DMS79 treated with DMSO at 0.1 percent for 48 hours (cell line): ENCODE data around the gene TNFRSF25.

ENCODE experiments used
- DNase-seq: peaks from one replicate; lab custom pipeline; 2025; lab: John Stamatoyannopoulos, UW

Gene TNFRSF25, protein sequence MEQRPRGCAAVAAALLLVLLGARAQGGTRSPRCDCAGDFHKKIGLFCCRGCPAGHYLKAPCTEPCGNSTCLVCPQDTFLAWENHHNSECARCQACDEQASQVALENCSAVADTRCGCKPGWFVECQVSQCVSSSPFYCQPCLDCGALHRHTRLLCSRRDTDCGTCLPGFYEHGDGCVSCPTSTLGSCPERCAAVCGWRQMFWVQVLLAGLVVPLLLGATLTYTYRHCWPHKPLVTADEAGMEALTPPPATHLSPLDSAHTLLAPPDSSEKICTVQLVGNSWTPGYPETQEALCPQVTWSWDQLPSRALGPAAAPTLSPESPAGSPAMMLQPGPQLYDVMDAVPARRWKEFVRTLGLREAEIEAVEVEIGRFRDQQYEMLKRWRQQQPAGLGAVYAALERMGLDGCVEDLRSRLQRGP

DNA sequence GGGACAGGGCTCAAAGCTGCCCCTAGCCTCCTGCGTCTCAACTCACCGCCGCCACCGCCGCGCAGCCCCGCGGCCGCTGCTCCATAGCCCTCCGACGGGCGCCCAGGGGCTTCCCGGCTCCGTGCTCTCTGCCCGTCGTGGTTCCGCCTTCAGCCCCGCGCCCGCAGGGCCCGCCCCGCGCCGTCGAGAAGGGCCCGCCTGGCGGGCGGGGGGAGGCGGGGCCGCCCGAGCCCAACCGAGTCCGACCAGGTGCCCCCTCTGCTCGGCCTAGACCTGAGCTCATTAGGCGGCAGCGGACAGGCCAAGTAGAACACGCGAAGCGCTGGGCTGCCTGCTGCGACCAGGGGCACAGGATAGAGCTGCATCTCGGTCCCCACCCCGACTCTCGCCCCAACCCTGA is at the start of gene TNFRSF25:
Gene TNFRSF25 (minus strand): TSS at position 151 of the 400 bp plus-strand sequence. CDS start 66 bp downstream, at position 85.
- no peak for DNase-seq

DNA sequence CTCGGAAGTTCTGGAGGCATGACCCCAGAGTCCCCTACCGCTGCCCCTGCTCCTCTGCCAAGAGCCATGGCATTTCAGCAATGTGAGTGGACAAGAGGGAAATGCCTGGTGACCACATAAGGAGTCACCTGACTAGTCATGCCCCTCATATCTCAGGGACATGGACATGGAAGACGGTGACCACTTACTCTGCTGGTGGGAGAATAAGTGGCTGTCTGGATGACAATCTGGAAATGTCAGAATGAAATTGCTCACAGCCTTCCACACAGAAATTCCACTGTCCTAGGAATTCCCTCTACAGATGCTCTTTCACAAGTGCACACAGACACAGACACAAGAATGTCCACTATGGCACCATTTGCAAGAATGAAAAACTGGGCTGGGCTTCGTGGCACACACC is 49.8 kb upstream of the TNFRSF25 start:
- DNase-seq = no peak

DNA sequence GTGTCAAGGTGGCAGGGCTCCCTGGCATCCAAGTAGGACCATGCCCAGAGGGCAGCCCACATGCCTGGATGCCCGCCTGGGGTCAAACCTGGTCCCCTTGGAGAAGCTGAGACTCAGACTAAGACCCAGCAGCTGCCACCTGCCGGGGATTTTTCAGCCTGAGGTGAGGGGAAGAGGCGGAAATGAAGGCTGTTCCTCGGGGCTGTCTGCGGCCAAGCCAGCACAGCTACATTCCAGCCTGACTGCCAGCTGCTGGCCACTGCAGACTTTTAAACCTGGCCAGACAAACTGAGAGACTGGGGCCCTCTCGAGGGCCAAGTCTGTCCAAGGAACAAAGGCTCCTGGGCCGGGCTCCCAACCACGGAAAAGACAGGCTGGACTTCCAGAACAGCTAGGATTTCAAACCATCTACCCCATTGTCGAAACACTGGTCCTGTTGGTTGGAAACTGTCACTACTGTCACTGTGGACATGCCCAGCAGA is 47.4 kb upstream of the TNFRSF25 start:
- DNase-seq = no peak

DNA sequence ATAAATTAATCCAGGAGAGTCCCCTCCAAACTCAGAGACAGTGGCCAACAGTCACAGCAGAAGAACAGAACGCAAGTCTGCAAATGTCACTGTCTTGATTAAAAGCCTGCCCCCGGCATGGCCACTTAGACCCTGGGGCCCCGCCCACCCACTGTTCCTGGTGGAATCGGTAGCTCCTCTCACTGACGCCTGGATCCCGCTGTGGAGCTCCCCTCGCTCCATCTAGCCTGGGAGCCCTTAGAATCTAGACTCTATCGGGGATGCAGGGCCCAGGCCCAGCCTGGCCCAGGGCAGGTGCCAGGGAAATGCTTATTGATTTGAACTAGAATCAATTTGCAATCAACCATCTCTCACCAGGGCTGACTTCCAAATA is 46.9 kb upstream of the TNFRSF25 start:
- no peak for DNase-seq

DNA sequence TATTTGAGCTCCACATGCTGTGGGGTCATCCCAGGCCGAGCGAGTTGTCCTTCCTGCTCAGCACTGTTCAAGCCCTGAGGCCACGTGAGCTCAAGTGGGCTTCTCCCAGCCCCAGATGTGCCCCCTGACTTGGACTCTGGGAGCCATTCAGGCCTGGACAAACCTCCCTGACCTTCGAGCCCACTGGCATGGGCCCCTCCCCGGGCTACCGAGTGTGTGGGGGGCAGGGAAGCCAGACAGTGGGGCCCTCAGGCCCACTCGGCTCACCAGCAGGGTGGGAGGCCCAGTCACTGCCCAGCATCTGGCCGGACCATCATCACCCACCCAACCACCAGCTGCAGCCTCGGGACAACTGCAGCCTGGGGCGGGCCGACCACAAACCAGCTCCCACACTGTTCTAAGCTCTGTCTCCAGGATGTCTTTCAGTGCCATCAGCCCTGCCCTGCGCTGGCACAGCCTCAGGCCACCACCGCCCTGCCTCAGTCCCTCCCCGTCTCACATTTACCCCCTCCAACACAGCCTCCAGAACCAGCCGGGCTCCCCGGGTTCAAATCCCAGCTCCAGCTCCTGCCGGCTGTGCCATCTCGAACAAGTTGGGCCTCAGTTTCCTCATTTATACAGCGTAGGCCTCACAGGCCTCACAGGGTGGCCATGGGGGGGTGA is 46.4 kb upstream of the TNFRSF25 start:
- DNase-seq = no peak

DNA sequence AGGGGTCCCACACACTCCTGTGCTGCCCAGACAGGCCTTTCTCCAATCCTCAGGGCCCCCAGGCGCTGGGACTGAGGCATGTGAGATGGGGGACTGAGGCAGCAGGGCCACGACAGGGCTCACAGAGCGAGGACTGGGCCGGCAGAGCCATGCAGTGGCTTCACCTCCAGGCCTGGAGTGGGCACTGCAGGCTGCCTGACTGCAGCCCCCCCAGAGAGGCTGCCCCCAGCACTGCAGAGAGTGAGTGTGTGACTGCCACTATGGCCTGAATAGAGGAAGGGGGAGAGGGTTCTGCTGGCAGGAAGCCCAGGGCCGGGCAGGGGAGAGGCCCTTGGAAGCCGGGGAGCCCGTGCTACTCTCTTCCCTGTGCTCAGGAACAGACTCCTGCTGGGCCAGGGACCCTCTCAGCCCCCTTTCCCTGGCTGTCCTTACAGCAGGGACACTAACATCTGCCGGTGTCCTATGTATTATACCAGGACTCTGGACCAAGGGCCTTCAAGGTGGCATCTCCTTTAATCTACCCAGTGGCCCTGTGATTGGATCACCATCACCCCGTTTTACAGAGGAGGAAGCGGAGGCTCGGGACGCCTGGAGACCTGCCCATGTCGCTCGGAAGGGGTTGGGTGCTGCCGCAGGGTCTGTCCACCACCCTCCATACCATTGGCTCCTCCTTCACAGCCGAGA is 45.7 kb upstream of the TNFRSF25 start:
- DNase-seq = peak; percentile 36

DNA sequence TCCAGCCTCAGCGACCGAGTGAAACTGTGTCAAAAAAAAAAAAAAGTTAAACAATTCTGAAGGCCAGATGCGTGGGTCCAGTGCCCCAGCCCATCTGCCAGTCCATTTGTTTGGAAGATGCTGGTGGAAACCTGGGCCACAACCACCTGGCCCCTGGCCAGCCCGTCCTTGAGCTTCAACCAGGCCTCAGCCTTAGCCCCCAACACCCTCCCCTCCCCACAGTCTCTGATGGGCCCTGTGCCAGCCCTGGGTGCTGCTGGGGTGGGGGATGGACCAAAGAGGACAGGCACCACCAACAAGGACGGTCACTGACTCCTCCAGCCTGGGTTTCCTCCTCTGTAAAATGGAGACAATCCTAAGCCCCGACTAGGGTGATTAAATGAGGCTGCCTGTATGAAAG is 45.1 kb upstream of the TNFRSF25 start:
- DNase-seq = peak; percentile 16

DNA sequence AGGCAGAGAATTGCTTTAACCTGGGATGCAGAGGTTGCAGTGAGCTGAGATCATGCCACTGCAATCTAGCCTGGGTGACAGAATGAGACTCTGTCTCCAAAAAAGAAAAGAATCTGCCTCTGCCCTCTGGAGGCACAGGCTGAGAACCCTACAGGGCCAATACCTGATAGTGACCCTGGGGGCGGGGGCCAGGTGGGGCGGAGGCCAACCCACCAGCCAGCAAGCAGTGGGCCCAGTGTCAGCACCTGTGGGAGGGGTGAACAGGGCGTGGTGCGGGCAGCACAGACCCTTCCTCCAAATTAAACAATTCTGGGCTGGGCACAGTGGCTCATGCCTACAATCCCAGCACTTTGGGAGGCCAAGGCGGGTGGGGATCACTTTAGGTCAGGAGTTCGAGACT is 44.5 kb upstream of the TNFRSF25 start:
- no peak for DNase-seq

DNA sequence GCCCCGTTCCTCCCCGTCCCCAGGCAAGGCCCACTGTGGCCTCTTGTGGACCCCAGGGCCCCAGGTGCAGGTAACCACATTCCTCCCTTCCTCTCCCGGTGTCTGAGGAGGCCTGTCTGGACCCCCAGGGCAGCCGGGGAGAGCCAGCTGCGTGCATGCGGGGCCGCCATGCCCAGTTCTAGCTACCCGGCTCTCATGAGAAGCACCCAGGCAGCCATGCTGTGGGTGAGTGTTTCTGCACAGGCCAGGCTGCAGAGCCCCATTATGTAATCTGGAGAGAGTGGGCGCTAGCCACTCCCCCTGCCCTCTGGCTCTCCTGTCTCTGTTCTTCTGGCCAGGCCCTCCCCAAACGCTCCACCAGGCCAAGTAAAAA is 43.9 kb upstream of the TNFRSF25 start:
- no peak for DNase-seq

DNA sequence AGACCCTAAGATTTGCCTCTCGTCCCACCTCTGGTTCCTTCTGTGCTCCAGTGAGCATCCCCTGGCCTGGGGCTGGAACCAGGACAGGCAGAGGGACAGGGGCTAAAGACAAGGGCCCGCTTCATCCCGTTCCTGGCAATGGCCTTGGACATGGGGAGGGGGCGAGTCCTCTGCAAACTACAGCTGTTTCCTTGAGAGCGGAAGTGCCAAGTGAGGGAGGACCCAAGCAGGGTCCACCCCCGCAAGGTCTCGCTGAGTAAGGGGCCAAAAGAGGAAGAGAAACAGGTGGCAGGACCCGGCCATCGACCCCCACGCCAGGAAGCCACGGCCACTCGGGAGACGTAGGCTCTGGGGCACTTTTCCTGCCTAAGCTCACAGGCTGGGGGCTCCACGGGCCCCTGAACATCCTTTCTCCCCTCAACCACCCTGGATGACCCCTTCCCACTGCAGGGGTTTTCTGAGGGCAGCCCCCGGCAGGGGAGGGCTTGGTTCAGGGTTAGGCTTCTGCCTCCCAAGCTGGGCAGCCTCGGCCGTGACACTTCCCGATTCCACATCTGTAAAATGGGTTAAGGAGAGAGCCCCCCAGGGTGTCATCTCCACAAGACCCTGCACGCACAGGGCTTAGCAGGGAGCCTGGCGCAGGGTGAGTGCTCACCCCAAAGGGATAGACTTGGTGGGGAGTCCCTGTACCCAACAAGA is 43.4 kb upstream of the TNFRSF25 start:
- DNase-seq = no peak

DNA sequence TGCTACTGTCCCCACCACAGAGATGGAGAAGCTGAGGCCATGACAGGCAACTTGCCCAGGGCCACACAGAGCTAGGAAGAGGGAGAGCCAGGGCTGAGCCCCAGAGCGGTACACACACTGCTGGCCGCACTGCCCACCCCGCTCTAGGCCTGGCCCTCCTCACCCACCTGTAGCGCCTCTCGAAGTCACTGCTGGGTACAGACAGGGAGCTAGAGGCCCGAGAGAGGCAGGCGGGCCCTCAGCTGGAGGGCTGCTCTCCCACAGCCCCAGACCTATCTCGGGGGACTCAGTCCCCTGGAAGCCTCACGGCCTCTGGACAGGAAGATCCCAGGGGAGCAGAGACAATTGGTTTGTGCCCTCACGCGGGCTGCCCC is 42.8 kb upstream of the TNFRSF25 start:
- DNase-seq = no peak

DNA sequence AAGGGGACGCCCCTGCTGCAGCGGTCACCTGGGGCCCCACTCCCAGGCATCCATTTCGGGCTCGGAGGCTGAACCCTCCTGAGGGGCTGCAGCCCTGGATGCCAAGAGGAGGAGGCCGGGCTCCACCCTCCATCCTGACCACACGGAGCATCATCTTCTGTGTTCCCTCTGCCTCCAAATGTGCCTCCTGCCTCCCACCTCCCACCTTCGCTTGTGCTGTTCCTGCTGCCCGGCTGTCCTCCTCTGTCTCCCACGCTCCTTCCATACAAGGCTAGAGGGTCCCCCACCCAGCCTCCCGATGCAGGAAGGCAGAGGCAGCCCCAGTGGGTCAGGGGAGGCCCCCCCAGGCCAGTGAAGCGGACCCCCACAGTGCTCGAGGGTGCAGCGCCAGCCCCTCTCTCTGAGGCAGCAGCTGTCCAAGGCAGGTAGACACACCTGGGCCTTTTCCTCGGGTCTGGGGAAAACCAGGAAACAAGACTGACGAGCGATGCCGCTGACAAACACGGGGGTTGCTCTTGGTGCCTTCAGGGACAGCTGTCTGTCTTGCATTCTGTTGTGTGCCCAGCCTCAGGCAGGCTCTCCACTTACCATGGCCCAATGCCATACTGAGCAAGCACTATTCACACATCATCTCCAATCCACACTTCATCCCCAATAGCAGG is 42.3 kb upstream of the TNFRSF25 start:
- DNase-seq = peak; percentile 10

DNA sequence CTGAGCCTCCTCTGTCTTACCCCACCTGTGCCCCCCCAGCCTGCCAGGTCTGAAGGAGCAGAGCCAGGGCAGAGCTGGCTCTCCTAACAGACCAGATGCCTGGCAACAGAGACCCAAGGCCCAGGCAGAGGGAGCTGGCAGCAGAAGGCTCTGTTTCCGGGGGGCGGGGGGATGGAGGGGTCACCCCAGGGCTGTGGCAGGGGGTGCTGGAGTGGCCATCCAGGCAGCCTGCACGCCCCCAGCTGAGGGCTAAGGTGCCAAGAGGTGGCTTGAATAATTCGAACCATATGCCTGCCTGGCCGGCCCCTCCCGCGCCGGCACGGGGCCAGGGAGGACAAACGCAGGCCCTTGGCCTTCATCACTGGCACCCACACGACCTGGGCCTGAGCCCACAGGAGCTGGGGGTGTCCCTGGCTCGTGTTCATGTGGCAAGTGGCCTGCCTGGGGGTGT is 41.5 kb upstream of the TNFRSF25 start:
- no peak for DNase-seq

DNA sequence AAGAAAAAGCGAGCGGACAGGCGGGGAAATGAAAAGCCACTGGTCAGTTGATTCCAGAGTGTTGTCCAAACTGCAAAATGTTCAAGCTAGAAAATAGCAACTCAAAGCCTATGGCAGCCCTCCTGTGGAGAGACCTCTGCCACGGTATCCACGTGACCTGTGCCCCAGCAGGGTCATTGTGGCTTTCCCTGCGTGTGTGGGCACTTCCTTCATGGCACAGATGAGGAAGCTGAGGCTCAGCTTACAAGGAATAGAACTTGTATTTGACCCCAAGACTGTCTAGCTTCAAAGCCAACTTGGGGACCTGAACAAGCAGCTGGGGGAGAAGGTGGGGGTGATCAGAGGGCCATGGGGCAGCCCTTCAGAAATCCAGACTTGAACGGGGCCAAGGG is 41.1 kb upstream of the TNFRSF25 start:
- no peak for DNase-seq

DNA sequence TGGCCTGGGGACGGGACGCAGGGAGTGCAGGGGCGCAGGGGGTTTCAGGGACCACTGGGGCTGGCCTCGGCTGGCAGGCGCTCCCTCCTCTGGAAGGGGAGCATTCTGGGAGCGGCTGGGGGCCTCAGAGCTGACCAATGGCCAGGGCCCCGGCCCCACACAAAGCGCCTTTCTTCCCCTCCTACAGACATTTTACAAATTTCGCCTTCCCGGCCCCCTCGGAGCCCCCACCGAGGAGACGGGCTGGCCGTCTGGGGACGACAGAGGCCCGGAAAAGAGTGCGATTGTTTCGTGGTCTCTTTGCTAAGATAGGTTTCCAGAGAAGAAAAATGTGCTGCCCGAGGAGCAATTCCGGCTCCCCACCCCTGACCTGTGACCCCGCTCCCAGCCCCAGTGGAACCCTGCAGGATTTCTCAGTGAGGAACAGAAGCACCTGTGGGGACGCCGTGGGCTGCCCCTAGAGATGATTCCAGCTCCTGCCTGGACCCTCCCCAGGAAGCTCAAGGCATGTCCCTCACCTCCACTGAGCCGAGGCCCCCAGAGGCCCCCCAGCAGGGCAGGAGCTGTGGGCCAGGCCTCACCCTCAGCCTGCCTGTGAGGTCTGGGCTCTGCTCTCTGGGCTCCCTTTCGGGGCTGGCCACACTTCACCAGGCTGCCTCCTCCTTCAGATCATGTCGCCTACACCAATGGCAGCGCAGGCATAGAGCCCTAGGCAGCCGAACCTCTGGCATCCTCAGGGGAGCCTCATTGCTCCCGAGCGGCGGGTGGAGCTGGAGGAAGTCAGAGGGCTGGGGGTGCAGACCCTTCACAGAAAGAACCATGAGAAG is 40.5 kb upstream of the TNFRSF25 start:
- no peak for DNase-seq

DNA sequence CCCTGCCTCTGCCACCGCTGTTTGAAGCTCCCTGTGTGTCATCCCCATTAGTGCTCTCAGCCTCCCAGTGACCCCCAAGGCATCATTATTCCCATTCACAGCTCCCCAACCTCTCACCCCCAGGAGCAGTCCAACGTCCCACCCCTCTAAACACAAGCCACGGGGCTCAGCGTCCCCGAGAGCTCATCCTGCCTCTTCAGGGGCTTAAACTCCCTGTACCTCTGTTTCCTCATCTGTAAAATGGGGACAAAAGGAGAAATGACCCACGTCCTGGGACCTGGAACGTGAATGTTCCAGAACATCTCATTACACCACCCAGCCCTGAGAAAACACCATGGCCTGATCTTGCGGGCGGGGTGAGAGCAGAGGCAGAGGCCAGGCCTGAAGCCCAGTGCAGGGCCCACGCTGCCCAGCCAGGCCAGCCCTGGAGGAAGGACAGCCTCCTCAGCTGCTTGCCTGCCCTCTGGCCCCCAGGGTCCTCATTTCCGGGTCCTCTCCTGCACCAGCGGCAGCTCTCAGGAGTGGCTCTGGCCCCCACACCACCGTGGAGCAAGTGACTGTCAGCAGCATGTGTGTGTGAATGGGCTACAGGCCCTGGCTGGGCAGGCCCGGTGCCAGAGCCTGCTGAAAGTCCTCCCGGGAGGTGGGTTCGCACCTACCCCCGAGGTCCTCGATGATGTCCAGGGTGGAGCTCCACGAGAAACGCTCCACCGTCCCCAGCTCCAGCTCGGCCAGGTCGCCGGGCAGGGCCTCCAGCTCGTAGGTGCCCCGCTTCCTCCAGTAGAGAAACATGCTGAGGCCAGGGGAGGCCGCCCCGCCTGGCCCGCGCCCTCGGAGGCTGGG is 39.6 kb upstream of the TNFRSF25 start:
- DNase-seq = no peak

DNA sequence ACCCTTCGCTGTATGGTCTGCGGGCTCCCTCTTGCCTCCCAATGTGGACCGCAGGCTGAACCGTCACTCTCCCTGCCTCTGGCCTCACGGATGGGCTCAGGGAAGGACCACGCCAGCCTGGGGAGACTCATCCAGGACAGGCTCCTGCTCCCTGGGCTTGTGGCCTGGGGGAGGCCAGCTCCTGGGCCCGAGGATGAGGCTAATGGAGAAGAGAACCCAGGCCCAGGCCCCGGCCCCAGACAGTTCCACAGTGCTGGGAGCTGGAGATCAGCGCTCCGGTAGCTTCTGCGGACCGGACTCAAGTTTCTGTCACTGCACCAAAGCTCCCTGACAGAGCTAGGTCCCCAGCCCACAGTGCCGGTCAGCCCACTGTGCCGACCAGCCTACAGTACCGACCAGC is 38.9 kb upstream of the TNFRSF25 start:
- DNase-seq = no peak

DNA sequence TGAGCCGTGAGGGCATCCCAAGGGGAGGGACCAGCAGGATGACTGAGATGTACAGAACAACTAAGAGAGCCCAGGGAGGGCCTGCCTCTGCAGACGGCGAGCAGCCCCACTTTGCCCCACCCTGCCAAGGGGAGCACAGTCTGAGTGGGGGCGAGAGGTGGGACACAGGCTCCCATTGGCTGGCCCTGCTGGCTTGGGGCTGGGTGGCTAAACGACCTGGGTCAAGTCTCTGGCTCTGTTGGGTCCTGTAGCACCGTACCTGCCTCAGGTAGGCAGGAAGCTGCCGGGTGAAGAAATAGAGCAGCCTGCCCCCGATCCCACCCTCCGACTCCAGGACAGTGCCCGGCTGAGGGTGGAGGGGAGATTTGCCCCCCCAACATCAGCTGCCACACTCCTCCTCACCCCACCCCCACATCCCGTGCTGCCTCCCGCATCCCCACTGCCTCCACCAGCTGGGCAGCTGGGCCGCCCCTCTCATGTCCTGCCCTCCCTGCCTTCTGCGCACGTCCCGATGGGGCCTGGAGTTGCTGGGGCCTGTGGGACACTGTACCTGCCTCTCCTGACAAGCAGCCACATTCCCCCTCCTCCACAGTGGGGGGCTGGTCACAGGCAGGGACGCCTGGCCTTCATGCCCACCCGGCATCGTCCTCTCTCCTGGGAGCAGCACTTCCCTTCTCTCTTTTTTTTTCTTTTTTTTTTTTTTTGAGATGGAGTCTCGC is 38.1 kb upstream of the TNFRSF25 start:
- no peak for DNase-seq
